ENCODE data around the gene SDSL.

Gene SDSL

DNA sequence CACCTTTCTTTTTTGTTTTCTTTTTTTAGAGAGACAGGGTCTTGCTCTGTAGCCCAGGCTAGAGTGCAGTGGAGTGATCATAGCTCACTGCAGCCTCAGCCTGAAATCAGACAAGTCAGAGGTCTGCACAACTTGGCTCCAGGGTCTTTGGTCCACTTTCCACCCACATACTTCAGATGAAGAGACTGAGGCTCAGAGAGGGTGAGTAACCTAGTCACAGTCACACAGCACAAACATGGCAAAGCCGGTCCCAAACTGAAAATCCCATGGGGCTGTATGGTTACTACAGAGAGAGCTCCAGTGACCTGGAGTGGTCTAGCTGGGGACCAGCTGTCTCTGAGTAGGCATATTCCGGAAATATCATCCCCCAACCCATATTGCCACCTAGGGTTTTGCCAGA lies 30.3 kb downstream of the SDSL start:
- no peak for DNase-seq

DNA sequence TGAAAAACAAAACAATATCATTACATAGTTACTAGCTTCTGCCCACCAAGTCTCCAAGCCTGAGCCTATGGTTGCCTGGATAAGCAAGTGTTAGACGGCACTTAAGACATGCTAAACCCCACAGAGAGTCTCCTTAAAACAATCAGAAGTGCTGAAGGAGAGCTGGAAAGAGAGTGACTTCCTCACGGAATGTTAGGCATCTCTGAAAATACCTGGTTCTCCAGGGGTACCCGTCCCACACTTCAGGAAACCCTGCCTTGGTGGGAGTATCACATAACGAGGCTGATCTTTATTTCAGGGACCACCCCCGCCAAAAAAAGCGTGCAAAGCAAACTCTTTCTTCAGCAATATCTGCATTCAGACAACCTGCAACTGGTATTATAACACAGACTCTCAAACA lies 31.1 kb downstream of the SDSL start:
- DNase-seq = no peak

DNA sequence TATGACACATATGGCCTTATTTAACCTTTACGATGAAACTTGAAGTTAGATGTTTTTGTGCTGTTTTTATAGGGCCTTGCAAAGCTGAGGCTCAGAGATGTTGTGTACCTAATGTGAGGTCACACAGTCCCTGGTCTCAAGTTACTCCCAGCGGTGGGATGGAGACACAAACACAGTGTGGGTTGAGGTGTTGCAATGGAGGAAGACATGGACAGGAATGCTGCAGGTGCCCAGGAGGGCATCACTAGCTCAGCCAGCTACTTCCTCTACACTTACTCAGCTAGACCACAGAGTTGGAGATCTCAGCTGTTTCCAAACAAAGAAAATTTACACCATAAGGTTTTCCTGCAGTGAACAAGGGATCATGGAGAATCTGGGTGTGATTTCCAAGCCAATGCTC lies 34.0 kb downstream of the SDSL start:
- no peak for DNase-seq

DNA sequence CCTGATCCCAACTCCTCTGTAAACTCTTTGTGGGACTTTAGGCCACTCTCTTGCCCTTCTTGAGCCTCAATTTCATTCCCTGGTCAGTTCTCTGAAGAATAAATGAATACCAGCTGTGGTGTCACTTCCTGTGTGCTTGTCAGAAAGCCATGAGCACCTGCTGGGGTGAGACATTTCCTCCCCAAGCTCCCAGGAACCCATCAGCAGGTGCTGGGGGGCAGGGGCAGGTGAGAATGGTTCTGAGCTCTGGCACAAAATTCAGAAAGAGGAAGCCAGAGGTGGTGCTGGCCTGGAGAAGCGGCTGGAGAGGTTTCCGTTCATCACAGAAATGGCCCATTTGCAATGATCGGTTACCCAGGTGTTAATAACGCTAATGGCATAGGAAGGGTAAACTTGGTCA lies 34.6 kb downstream of the SDSL start:
- no peak for DNase-seq

DNA sequence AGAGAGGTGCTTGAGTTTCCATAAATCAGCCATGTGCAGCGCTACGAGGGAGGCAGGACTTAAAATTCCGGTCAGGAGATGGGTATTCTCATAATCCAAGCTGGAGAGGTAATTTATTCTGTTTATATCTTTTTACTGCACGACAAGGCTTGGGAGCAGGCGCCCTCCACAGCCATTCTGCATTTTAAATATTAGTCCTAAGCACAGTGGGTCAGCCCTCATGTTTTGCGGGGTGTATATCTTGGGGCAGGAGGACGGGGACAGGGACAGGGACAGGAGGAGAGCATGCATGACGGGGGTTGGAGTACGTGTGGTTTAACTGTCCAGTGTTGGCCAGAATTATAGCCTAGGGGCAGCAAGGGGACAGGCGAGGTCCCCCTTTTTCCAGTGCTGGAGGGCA lies 35.0 kb downstream of the SDSL start:
- DNase-seq = no peak

DNA sequence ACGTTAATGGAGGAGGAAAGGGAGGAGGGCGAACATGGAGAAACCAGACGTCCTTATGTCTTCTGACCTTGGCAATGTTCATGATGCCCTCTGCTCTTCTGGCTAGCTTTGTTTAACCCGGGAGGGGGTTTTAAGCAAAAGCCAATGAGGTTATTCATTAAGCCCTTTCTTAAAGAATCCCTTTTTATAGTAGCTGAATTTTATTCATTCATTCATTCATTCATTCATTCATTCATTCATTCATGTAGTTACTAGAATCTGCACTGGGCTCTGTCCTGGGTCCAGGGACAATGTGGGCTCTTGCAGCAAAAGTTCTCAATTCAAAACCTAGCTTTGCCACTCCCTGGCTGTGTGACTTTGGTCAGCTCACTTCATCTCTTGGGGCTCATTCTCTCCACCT lies 35.5 kb downstream of the SDSL start:
- no peak for DNase-seq

- no peak for DNase-seq
Observed at GRCh38 chr12:113459981-113460380, 37.8 kb downstream of the SDSL start.

GRCh38 chr12:113461666-113462065 lies 39.5 kb downstream of the SDSL start:
- no peak for DNase-seq

DNA sequence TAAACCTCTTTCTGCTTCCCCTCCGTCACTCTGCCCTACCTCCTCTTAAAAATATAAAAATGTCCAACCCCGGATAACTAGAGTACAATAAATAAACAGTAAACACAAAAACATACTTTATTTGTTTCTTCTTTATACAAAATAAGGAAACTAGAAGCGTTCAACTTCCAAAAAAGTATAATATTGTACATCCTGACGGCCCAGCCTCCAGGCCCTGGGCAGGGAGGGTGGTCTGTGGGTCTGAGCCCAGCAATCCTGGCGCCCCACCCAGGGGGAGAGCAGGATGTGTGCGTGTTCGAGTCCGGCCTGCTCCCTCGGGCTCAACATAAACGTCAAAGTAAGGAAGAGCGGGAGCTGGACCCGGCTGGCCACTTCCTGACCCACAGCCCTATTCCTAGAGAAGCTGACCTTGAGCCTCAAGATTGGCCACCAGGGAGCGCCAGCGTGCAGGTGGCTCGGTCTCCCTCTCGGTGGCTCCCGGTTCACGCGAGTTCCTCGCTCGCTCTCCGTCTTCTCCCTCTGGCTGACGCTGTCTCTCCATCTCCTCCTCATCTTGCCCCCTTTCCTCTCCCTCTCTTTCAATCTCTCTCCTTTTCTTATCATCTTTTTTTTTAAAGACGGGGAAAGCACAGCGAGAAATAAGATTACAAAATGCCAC lies 40.1 kb downstream of the SDSL start:
- DNase-seq = peak; percentile 45

DNA sequence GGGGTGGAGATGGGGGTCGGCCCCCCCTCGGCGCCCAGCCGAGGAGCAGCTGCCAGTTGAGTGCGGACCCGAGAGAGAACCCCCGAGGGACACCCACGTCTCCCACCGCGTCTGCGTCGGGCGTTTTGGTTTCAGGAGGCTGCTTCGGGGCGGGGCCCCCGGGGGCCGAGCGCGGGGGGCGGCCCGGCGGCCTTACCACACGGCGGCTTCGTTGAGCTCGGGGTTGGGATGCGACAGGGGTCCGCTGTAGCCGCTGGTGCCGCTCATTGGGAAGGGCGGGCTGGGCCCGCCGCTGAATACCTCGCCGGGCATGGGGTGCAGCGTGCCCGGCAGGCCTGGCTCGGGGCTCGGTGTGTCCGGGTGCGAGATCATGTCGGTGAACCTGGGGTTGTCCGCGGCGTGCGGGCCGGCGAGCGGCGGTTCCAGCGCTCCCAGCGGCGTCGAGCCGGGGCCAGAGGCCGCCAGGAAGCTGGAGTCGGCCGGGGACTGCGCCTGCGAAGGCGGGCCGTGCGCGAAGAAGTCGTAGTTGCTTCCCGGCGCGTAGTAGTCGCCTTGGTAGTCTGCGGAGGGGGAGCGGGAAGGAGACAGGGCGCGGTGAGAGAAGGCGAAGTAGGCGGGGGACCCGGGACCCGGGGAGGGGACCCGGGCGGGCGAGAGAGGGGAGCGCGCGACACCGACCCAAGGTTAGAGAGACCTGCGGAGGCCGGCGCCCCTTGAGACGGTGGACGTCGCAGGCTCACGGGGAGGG lies 41.0 kb downstream of the SDSL start:
- DNase-seq = no peak

DNA sequence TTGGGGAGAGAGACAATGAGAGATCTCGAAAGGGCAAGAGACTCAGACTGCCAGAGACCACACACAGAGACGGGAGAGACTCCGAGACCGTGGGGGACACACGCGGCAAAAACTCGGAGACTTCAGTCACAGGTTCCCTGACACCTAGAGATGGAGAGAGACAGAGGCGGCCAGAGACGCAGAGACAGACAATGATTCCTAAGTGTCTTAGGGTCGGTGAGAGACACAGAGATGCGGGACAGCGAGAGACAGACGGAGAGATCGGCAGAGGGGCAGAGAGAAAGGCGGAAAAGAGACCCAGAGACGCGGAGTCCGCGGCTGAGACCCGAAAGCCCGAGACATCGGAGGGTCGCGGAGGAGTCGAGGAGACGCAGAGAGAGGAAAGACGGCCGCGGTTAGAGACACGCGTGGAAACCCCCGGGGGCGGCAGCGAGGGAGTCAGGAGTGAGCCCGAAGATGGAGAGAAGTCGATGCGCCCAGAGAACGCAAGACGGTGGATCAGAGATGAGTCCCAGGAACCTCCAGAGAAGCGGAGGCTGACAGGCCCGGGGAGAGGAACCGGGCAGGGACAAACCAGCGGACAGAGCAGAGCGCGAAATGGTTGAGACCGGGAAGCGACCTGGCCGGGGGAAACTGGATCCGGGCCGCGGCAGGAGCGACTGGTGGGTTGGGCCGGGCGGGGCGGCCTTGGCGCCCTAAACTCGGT lies 41.7 kb downstream of the SDSL start:
- DNase-seq = no peak

DNA sequence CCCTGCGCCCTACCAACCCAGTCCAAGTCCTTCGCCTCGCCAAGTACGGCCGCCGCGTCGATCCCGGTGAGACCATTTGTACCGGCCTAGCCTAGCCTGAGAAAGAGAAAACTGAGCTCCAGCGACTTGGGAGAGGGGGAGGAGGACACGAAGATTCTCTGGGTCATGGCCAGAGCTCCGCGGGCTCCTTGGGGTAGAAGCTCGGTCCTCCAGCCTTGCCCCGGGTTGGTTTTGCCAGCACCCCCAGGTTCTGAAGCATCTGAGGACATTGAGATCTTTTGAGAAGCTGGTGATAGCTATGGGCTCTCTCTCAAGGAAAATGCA lies 42.2 kb downstream of the SDSL start:
- DNase-seq = no peak

DNA sequence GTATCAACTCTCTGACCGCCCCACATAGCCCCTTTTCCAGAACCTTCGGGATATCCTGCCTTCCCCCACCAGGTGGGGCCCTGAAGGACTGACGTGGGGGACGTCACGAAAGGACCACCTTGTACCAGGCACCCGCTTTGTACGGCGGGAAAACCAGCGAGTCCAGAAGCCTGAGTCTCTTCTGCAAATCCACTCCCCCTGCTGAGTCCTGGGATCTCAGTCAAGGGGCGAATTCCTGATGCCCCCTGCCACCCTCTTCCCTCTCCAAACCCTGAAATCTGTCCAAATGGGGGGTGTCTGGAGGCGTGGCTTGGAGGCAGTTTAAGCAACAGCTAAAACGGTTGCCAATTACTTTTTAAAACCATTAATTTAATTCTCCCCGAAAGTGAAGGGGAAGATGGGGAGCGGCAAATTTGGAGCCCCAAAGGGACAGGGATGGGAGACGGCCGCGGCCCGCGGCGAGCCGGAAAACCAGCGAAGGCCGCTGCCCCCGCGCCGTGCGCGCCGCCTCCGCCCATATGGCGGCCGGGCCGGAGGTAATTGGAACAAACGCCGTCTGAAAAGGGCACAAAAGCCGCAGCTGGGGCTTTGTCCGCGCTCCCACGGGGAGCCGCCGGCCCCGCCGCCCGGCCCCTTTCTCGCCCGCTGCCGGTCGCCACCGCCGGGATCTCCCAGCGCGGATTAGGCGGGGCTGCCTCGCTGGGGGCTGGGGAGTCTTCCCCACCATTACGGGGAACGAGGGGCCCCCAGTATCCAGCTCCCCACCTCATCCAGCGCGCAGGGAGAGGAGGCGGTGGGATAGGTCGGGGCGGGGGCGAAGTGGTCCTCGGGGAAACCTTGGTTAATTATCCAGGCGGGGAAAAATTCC lies 42.9 kb downstream of the SDSL start:
- DNase-seq = no peak

DNA sequence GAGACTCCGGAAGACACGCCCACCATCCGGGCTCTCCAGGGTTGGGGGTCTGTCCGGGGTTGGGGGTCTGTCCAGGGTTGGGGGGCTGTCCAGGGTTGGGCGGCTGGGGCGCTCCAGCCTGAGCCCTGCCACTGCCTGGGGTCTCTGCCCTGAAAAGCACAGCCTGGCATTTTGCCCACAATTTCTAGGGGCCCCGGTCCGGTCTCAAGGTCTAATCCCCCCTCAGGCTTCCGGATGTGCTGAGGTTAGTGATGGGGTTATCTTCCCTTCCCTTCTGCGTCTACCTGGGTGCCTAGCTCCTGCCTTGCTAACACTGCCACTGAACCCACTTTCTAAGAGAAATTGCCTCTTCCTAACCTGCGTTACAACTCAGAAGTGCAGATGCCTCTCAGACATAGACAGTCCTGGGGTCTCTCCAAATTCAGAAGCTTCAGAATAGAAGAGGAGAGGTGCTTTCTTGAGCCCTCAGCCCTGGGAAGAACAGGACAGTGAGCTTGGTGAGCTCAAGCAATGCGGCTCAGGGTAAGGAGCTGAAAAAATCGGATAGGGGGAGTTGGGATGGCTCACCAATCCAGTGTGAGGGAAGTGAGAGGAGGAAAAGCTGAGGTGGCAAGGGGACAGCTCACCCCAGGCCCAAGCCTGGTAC lies 43.8 kb downstream of the SDSL start:
- no peak for DNase-seq

GRCh38 chr12:113466454-113467141 lies 44.4 kb downstream of the SDSL start:
- DNase-seq = no peak

GRCh38 chr12:113467142-113467501 lies 44.9 kb downstream of the SDSL start:
- no peak for DNase-seq

DNA sequence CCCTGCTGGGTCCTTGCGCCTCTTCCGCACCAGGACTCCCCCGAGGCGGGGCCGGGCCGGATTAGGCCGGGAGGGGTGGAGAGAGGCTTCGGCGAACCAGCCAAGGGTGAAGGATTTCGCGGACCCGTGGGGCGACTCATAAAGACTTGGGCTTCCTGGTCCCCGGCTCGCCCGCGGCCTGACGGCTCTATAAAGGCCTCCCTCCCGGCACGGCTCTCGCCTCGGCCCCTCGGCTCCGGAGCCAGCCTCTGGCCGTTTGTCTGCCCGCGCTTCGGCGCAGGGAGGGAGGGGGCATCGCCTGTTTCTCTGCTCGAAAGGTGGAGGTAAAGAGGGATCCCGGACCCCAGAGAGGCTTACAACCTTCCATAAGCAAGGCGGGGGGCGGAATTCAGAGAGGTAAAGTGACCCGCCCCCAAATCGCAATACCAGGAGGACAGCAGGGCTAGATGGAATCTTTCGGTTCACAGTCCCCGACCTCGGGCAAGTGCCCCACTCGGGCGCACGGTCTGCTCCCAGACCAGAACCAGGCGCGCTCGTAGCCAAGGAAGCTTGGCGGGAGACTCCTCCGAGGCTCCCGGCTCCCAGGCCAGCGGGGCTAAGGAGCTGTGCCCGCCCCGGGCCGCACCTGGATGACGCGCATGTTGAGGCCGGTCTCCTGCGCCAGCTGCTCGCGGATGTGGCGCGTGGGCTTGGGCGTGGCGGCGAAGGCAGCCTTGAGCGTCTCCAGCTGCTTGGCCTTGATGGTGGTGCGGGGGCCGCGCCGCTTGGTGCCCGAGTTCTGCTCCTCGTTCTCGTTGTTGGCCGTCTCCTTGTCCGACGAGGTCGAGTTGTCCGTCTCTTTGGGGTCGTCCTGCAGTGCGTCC lies 45.6 kb downstream of the SDSL start:
- no peak for DNase-seq

DNA sequence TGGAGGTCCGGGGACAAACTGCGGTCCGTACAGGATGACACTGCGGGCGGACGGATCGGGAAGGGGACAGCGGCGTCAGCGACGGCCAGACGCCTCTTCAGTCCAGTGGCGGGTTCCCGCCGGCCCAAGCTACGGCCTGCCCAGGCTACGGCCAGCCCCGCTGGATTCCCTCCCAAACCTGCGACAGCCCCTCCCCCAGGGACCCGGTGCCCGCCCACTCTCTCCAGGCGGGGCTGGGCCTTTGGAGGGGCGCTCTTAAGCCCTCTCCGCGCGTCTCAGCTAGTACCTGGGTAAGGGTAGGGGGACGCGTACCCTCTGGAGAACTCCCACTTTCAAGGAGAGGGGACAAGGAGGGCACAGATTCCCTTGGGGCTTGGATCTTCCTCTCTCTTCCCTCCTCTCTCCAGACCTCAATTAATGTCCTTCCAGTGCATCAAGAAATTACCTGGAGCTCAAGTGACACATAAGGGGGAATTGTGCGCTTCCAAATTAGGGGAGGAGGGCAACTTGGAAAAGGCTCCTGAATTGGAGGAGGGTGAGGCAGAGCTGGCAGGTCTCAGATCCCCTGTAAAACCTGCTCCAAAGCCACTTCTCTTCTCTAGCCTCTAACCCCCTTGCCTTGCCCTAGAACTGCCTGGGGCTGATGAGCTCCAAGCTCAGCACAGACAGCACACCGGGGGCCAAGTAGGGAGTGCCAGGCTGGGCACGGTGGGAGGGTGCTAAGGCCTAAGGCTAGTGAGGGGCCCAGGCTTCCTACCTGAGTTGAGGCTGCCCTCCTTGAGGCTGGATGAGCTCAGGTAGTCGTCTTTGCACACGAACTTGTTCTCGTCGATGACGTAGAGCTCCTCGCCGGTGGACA lies 46.4 kb downstream of the SDSL start:
- no peak for DNase-seq

DNA sequence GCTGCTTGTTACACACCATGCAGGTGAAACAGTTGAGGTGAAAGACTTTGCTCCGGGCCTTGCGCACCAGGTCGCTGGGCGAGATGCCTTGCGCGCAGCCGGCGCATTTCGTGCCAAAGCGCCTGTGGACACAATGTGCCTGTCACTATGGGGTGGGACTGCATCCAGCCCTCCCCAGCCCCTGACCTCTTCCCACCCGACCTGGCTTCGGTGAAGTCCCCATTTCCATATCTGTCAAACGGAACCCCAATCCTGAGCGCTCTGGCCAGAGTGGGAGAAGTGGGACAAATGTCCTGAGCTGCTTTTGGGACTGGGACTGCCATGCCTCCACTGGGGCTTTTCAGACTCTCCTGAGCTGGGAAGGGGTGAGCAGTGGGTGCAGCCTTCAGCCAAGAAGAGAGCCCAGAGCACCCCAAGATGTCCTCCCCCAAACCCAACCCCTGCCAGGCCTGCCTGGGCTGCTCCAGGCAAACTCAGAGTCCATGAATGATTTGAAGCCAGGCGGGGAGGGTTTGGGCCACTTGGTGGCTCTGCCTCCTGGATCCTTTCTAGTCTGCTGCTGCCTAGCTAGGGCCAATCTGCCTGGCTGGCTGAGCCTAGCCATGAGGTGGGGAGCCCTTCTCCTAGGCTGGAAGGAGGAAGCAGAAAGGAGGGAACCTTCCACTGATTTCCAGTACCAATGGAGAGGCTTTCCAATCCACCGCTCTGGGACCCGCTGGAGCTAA lies 47.2 kb downstream of the SDSL start:
- DNase-seq = no peak

All from NCI-H2029 treated with DMSO at 0.1 percent for 48 hours (cell line).